Inflammatory macrophage treated with lipopolysaccharide for 4 hours (primary cell): Measurements from ENCODE around the gene VPS26C.

Experiments used
- DNase-seq: peaks from one replicate; pipeline ENCODE4 v3.0.0-alpha.2; 2020

Gene VPS26C

GRCh38 chr21:37200641-37201480 is 66.3 kb downstream of the VPS26C start:
- no peak for DNase-seq

GRCh38 chr21:37199057-37199924 is 67.8 kb downstream of the VPS26C start:
- DNase-seq: no peak

GRCh38 chr21:37197746-37198145 is 69.4 kb downstream of the VPS26C start:
- DNase-seq: peak; percentile 44

- DNase-seq: no peak
Observed at GRCh38 chr21:37196847-37197246, 70.3 kb downstream of the VPS26C start.

GRCh38 chr21:37195610-37196009 is 71.5 kb downstream of the VPS26C start:
- DNase-seq: no peak

GRCh38 chr21:37195059-37195458 is 72.1 kb downstream of the VPS26C start:
- DNase-seq: no peak

- DNase-seq: no peak
Observed at GRCh38 chr21:37193676-37194075, 73.5 kb downstream of the VPS26C start.

GRCh38 chr21:37193006-37193405 is 74.1 kb downstream of the VPS26C start:
- DNase-seq: no peak

GRCh38 chr21:37192019-37192418 is 75.1 kb downstream of the VPS26C start:
- DNase-seq: no peak

GRCh38 chr21:37188825-37189224 is 78.3 kb downstream of the VPS26C start:
- DNase-seq: no peak

- no peak for DNase-seq
Observed at GRCh38 chr21:37186983-37187382, 80.2 kb downstream of the VPS26C start.

- DNase-seq: no peak
Observed at GRCh38 chr21:37184784-37185593, 82.1 kb downstream of the VPS26C start.

- no peak for DNase-seq
Observed at GRCh38 chr21:37183749-37184148, 83.4 kb downstream of the VPS26C start.

- DNase-seq: no peak
Observed at GRCh38 chr21:37182222-37182621, 84.9 kb downstream of the VPS26C start.

- no peak for DNase-seq
Observed at GRCh38 chr21:37181059-37181458, 86.1 kb downstream of the VPS26C start.

GRCh38 chr21:37176716-37177115 is 90.4 kb downstream of the VPS26C start:
- DNase-seq: no peak
